ENCODE measurements around the gene NUPR2. TPM values are rescaled to one million over a fixed set of nuclear protein-coding genes. Genes with fewer than 3 reads are reported as not detected.
A peak's percentile ranks its signal among the peaks of the same experiment; 100 is the strongest.

NUPR2 gene
- total RNA-seq (2012; rRNA removed) (not detected in 2 replicates), polyA plus RNA-seq (2012; rRNA removed) (not detected in 2 replicates), Bru-seq, nascent RNA (not detected), BruChase-seq, experiment 1, labeled RNA remaining after a 6-hour chase (not detected), BruChase-seq, experiment 2, labeled RNA remaining after a 2-hour chase (not detected)
- polyA plus RNA-seq (2012; cell fraction: cytosol; rRNA removed): not detected in 2 replicates
- polyA plus RNA-seq (2012; cell fraction: nucleus; rRNA removed; ENCODE audit: low replicate concordance): not detected in 2 replicates
- long read RNA-seq: 0 reads

DNA sequence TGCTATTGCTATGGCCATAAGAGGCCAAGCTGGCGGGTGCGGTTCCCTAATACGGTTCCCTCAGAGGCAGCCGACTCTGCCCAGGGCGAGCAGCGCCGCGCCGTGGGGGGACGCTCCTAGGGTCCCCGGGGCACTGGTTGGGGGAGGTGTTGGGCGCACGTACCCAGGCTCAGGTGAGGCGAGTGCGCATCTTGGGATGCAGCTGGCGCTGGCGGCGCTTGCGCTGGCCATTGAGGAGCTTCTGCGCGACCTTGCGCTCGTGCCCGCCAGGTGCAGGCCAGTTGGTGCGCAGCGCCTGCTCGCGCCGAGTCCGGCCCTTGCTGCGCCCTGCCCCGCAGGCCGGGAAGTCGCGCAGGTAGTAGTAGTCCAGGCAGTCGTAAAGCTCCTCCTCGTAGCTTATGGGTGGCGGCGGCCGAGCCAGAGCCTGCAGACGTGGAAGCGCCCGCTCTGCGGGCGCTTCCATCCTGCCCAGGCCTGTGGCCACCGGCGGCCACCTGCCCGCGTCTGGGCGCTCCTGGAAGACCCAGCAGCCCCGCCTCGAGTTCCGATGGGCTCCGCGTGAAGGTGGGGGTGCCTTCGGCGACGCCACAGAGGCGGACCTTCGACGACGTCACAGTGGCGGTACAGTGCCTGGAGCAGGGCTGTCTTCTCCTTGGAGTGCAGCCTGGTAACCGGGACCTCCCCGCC is at the start of gene NUPR2:
Gene NUPR2 (minus strand): TSS at position 566 of the 687 bp plus-strand sequence. CDS start 103 bp downstream, at position 463.
- ATAC-seq (ENCODE audit: low read depth): no peak; the same call in 1 of the 2 replicates
- TF ChIP-seq SMC3 (IDR thresholded peaks at IDR 0.05; ENCODE audit: low read depth, low read length): no peak
- TF ChIP-seq NFE2L2 (IDR thresholded peaks at IDR 0.05; ENCODE audit: low read depth, low read length): no peak
- TF ChIP-seq, protein P1, sequence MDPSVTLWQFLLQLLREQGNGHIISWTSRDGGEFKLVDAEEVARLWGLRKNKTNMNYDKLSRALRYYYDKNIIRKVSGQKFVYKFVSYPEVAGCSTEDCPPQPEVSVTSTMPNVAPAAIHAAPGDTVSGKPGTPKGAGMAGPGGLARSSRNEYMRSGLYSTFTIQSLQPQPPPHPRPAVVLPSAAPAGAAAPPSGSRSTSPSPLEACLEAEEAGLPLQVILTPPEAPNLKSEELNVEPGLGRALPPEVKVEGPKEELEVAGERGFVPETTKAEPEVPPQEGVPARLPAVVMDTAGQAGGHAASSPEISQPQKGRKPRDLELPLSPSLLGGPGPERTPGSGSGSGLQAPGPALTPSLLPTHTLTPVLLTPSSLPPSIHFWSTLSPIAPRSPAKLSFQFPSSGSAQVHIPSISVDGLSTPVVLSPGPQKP (IDR thresholded peaks at IDR 0.05; ENCODE audit: borderline replicate concordance, low read depth, low read length): no peak
- TF ChIP-seq RFX5 (IDR thresholded peaks at IDR 0.05; ENCODE audit: low read depth, low read length): no peak
- TF ChIP-seq MXI1 (IDR thresholded peaks at IDR 0.05; ENCODE audit: borderline replicate concordance, low read depth, low read length): no peak
- TF ChIP-seq BHLHE40 (IDR thresholded peaks at IDR 0.05; ENCODE audit: low read depth, low read length): no peak
- no peak for TF ChIP-seq RCOR1 (IDR thresholded peaks at IDR 0.05; ENCODE audit: insufficient replicate concordance, low read length)
- no peak for TF ChIP-seq CTCF (conservative IDR thresholded peaks at IDR 0.05; ENCODE audit: low read depth, low read length)
- TF ChIP-seq RAD21 (IDR thresholded peaks at IDR 0.05; ENCODE audit: low read length): no peak
- TF ChIP-seq, protein P2, sequence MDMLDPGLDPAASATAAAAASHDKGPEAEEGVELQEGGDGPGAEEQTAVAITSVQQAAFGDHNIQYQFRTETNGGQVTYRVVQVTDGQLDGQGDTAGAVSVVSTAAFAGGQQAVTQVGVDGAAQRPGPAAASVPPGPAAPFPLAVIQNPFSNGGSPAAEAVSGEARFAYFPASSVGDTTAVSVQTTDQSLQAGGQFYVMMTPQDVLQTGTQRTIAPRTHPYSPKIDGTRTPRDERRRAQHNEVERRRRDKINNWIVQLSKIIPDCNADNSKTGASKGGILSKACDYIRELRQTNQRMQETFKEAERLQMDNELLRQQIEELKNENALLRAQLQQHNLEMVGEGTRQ (IDR thresholded peaks at IDR 0.05; ENCODE audit: low read depth, low read length): no peak
- TF ChIP-seq FOS (IDR thresholded peaks at IDR 0.05; ENCODE audit: low read depth, low read length): no peak
- TF ChIP-seq POLR2A (IDR thresholded peaks at IDR 0.05; ENCODE audit: low read depth, low read length): no peak
- no peak for TF ChIP-seq CHD1 (IDR thresholded peaks at IDR 0.05; ENCODE audit: low read depth, low read length)
- TF ChIP-seq CEBPB (IDR thresholded peaks at IDR 0.05; ENCODE audit: low read depth, low read length): no peak
- no peak for TF ChIP-seq MAFK (IDR thresholded peaks at IDR 0.05; ENCODE audit: low read depth, low read length)

More for the DNA sequence above, at the start of gene NUPR2:
- no peak within 1 kb of the TSS for H3K4me3 ChIP-seq (ENCODE audit: insufficient read depth, low read depth, low read length)
- H4K91ac ChIP-seq (ENCODE audit: insufficient read depth, low read depth, low read length): no peak within 1 kb of the TSS
- no peak within 1 kb of the TSS for H3K27ac ChIP-seq (ENCODE audit: insufficient read depth, low read length)
- BruUV-seq (replicated peaks): no TSS peak
- H3K18ac ChIP-seq (ENCODE audit: low read depth, low read length): no peak within 1 kb of the TSS
- no peak within 1 kb of the TSS for H4K5ac ChIP-seq (ENCODE audit: low read depth, low read length)
- H3K9me1 ChIP-seq (ENCODE audit: insufficient read depth, low read length): no peaks in the 10 kb centered on the region
- no peak within 1 kb of the TSS for H2BK20ac ChIP-seq (ENCODE audit: low read depth, low read length)
- H3K14ac ChIP-seq (replicated peaks; ENCODE audit: low read depth, low read length): no peak within 1 kb of the TSS
- no peaks in the 10 kb centered on the region for H4K20me1 ChIP-seq (ENCODE audit: insufficient read depth, low read length)
- no peaks in the 10 kb centered on the region for H3K79me1 ChIP-seq (ENCODE audit: low read depth in 1 of 2, low read length in 2 of 2)
- dilution Hi-C loops (cut with HindIII; ENCODE audit: low sequenced_read_pairs, unreplicated experiment) (no loop called here), in situ Hi-C loops (cut with MboI; ENCODE audit: low sequenced_read_pairs) (no loop called here), intact Hi-C loops (cut with micrococcal nuclease) (no loop called here)
- H2BK15ac ChIP-seq (ENCODE audit: low read depth, low read length): no peak within 1 kb of the TSS
- H3K56ac ChIP-seq (ENCODE audit: extremely low read depth, insufficient read depth, low read length): no peak within 1 kb of the TSS
- H2AFZ ChIP-seq (replicated peaks; ENCODE audit: low read length, poor library complexity): peak within 1 kb of the TSS; percentile 51
- no peak within 1 kb of the TSS for H3K23ac ChIP-seq (ENCODE audit: low read depth, low read length)
- ChIA-PET CTCF (no interaction called here), POLR2A (ENCODE audit: unreplicated experiment) (no interaction called here)
- WGBS, 2 experiments (ENCODE audit: extremely low coverage in 2 of 2, insufficient read length in 1 of 2): 6% methylated on average over 44 of the region's 65 CpGs; no CpG with 5 or more reads in 1 of the 2 experiments
- no peak within 1 kb of the TSS for H3K4ac ChIP-seq (ENCODE audit: low read depth, low read length)
- peaks cover 2% of the 10 kb centered on the region; the same call in 1 of the 2 replicates for H3K27me3 ChIP-seq (ENCODE audit: control insufficient read depth, insufficient read depth, low read length)
- H2BK5ac ChIP-seq (ENCODE audit: low read depth, low read length, poor library complexity, severe bottlenecking): no peak within 1 kb of the TSS
- no peak within 1 kb of the TSS for H2BK120ac ChIP-seq (ENCODE audit: low read depth, low read length)
- no peak within 1 kb of the TSS for H4K8ac ChIP-seq (ENCODE audit: low read depth in 2 of 2, low read length in 2 of 2)
- no peak within 1 kb of the TSS for H3K9ac ChIP-seq (ENCODE audit: low read depth, low read length)
- H3K36me3 ChIP-seq (ENCODE audit: control insufficient read depth, insufficient read depth, low read length): no peaks in the 10 kb centered on the region
- no peak for DNase-seq
- no peak within 1 kb of the TSS for H2AK5ac ChIP-seq (ENCODE audit: low read depth, low read length)
- H3K4me2 ChIP-seq (ENCODE audit: low read depth, low read length): no peak within 1 kb of the TSS; the same call in 1 of the 2 replicates
- no peak within 1 kb of the TSS for H2AK9ac ChIP-seq (replicated peaks; ENCODE audit: low read depth, low read length, poor library complexity)
- H3K4me1 ChIP-seq (ENCODE audit: control insufficient read depth, insufficient read depth, low read length): no peaks in the 10 kb centered on the region
- H3K9me3 ChIP-seq (ENCODE audit: control insufficient read depth, insufficient read depth, low read length): no peaks in the 10 kb centered on the region

Data from IMR-90 (cell line).